Measurements from ENCODE around the gene PTPN2. TPM values are rescaled to one million over a fixed set of nuclear protein-coding genes. Genes with fewer than 3 reads are reported as not detected.

Gene PTPN2
- total RNA-seq, 4 donors from 2014 or later = 33.7 to 60.5 (median 38.0) TPM

- TF ChIP-seq CTCF (IDR thresholded peaks at IDR 0.05; ENCODE audit: low read depth) = no peak
Observed at GRCh38 chr18:12886498-12887126, 2.6 kb upstream of the PTPN2 start.

GRCh38 chr18:12885500-12885899 is 1.5 kb upstream of the PTPN2 start:
- no peak for TF ChIP-seq CTCF (IDR thresholded peaks at IDR 0.05; ENCODE audit: low read depth)

GRCh38 chr18:12884406-12885323 is 628 bp upstream of the PTPN2 start:
- no peak for TF ChIP-seq CTCF (IDR thresholded peaks at IDR 0.05; ENCODE audit: low read depth)

- TF ChIP-seq CTCF (IDR thresholded peaks at IDR 0.05; ENCODE audit: low read depth) = no peak
Observed at GRCh38 chr18:12883372-12883683, 709 bp downstream of the PTPN2 start.

GRCh38 chr18:12882453-12883371 is 1.3 kb downstream of the PTPN2 start:
- no peak for TF ChIP-seq CTCF (IDR thresholded peaks at IDR 0.05; ENCODE audit: low read depth)

GRCh38 chr18:12880541-12880910 is 3.5 kb downstream of the PTPN2 start:
- no peak for TF ChIP-seq CTCF (IDR thresholded peaks at IDR 0.05; ENCODE audit: low read depth)

All from subcutaneous adipose tissue (tissue), 4 donors.